ENCODE data around the gene ZNF385D.
"Not testable (repeated sequence)": the region's sequence is repeated elsewhere in the genome, so short reads cannot be mapped to it uniquely, and the experiment has no call there.

ZNF385D gene

GRCh38 chr3:21509731-21510470, 241.1 kb downstream of the ZNF385D start:
- no peaks in the 10 kb centered on the region for H3K36me3 ChIP-seq (ENCODE audit: control insufficient read depth, insufficient read depth, low read length, severe bottlenecking)
- H3K9ac ChIP-seq (ENCODE audit: low read length), result no peak overlapping the region
- no peaks in the 10 kb centered on the region for H3K27me3 ChIP-seq (replicated peaks; ENCODE audit: control insufficient read depth, insufficient read depth, low read length)
- no peaks in the 10 kb centered on the region for H3K9me3 ChIP-seq (ENCODE audit: control insufficient read depth, low read length)
- H3K4me1 ChIP-seq (ENCODE audit: control insufficient read depth, insufficient read depth, low read length), result no peaks in the 10 kb centered on the region
- DNase-seq (ENCODE audit: low read depth), result no peak
- no peak overlapping the region for H3K4me3 ChIP-seq (ENCODE audit: low read length)

GRCh38 chr3:21508246-21508645, 242.8 kb downstream of the ZNF385D start:
- no peaks in the 10 kb centered on the region for H3K9me3 ChIP-seq (ENCODE audit: control insufficient read depth, low read length)
- H3K27me3 ChIP-seq (replicated peaks; ENCODE audit: control insufficient read depth, insufficient read depth, low read length), result no peaks in the 10 kb centered on the region
- no peak for DNase-seq (ENCODE audit: low read depth)
- no peak overlapping the region for H3K9ac ChIP-seq (ENCODE audit: low read length)
- no peaks in the 10 kb centered on the region for H3K4me1 ChIP-seq (ENCODE audit: control insufficient read depth, insufficient read depth, low read length)
- no peaks in the 10 kb centered on the region for H3K36me3 ChIP-seq (ENCODE audit: control insufficient read depth, insufficient read depth, low read length, severe bottlenecking)
- no peak overlapping the region for H3K4me3 ChIP-seq (ENCODE audit: low read length)

- Histone ChIP-seq H3K9me3 (ENCODE audit: control insufficient read depth, low read length) (no peaks in the 10 kb centered on the region), H3K4me3 (ENCODE audit: low read length) (no peak overlapping the region), H3K4me1 (ENCODE audit: control insufficient read depth, insufficient read depth, low read length) (no peaks in the 10 kb centered on the region), H3K36me3 (ENCODE audit: control insufficient read depth, insufficient read depth, low read length, severe bottlenecking) (no peaks in the 10 kb centered on the region), H3K9ac (ENCODE audit: low read length) (no peak overlapping the region), H3K27me3 (replicated peaks; ENCODE audit: control insufficient read depth, insufficient read depth, low read length) (no peaks in the 10 kb centered on the region)
- DNase-seq (ENCODE audit: low read depth), result no peak
Observed at GRCh38 chr3:21505711-21506460, 245.1 kb downstream of the ZNF385D start.

- peak; percentile 5 for DNase-seq (ENCODE audit: low read depth)
- Histone ChIP-seq H3K27me3 (replicated peaks; ENCODE audit: control insufficient read depth, insufficient read depth, low read length) (no peaks in the 10 kb centered on the region), H3K9me3 (ENCODE audit: control insufficient read depth, low read length) (no peaks in the 10 kb centered on the region), H3K36me3 (ENCODE audit: control insufficient read depth, insufficient read depth, low read length, severe bottlenecking) (no peaks in the 10 kb centered on the region), H3K9ac (ENCODE audit: low read length) (no peak overlapping the region), H3K4me1 (ENCODE audit: control insufficient read depth, insufficient read depth, low read length) (no peaks in the 10 kb centered on the region), H3K4me3 (ENCODE audit: low read length) (no peak overlapping the region)
Observed at GRCh38 chr3:21502656-21503055, 248.4 kb downstream of the ZNF385D start.

GRCh38 chr3:21500834-21501233, 250.2 kb downstream of the ZNF385D start:
- no peaks in the 10 kb centered on the region for H3K36me3 ChIP-seq (ENCODE audit: control insufficient read depth, insufficient read depth, low read length, severe bottlenecking)
- H3K4me1 ChIP-seq (ENCODE audit: control insufficient read depth, insufficient read depth, low read length), result no peaks in the 10 kb centered on the region
- H3K4me3 ChIP-seq (ENCODE audit: low read length), result no peak overlapping the region
- no peaks in the 10 kb centered on the region for H3K27me3 ChIP-seq (replicated peaks; ENCODE audit: control insufficient read depth, insufficient read depth, low read length)
- DNase-seq (ENCODE audit: low read depth), result no peak
- H3K9me3 ChIP-seq (ENCODE audit: control insufficient read depth, low read length), result no peaks in the 10 kb centered on the region
- H3K9ac ChIP-seq (ENCODE audit: low read length), result no peak overlapping the region

- H3K9me3 ChIP-seq (ENCODE audit: control insufficient read depth, low read length); H3K9ac ChIP-seq (ENCODE audit: low read length); H3K27me3 ChIP-seq (replicated peaks; ENCODE audit: control insufficient read depth, insufficient read depth, low read length); DNase-seq (ENCODE audit: low read depth); H3K4me1 ChIP-seq (ENCODE audit: control insufficient read depth, insufficient read depth, low read length); H3K36me3 ChIP-seq (ENCODE audit: control insufficient read depth, insufficient read depth, low read length, severe bottlenecking); H3K4me3 ChIP-seq (ENCODE audit: low read length): not testable (repeated sequence)
Observed at GRCh38 chr3:21490671-21491070, 260.3 kb downstream of the ZNF385D start.

- Histone ChIP-seq H3K27me3 (replicated peaks; ENCODE audit: control insufficient read depth, insufficient read depth, low read length) (no peaks in the 10 kb centered on the region), H3K9me3 (ENCODE audit: control insufficient read depth, low read length) (no peaks in the 10 kb centered on the region), H3K4me3 (ENCODE audit: low read length) (no peak overlapping the region), H3K4me1 (ENCODE audit: control insufficient read depth, insufficient read depth, low read length) (no peaks in the 10 kb centered on the region), H3K9ac (ENCODE audit: low read length) (no peak overlapping the region), H3K36me3 (ENCODE audit: control insufficient read depth, insufficient read depth, low read length, severe bottlenecking) (no peaks in the 10 kb centered on the region)
- no peak for DNase-seq (ENCODE audit: low read depth)
Observed at GRCh38 chr3:21487520-21487919, 263.5 kb downstream of the ZNF385D start.

- DNase-seq (ENCODE audit: low read depth), result peak; percentile 21
- H3K9ac ChIP-seq (ENCODE audit: low read length); H3K27me3 ChIP-seq (replicated peaks; ENCODE audit: control insufficient read depth, insufficient read depth, low read length); H3K4me3 ChIP-seq (ENCODE audit: low read length); H3K9me3 ChIP-seq (ENCODE audit: control insufficient read depth, low read length); H3K4me1 ChIP-seq (ENCODE audit: control insufficient read depth, insufficient read depth, low read length); H3K36me3 ChIP-seq (ENCODE audit: control insufficient read depth, insufficient read depth, low read length, severe bottlenecking): not testable (repeated sequence)
Observed at GRCh38 chr3:21486024-21486935, 264.7 kb downstream of the ZNF385D start.

- Histone ChIP-seq H3K4me1 (ENCODE audit: control insufficient read depth, insufficient read depth, low read length) (no peaks in the 10 kb centered on the region), H3K27me3 (replicated peaks; ENCODE audit: control insufficient read depth, insufficient read depth, low read length) (no peaks in the 10 kb centered on the region), H3K4me3 (ENCODE audit: low read length) (no peak overlapping the region), H3K9me3 (ENCODE audit: control insufficient read depth, low read length) (no peaks in the 10 kb centered on the region), H3K9ac (ENCODE audit: low read length) (no peak overlapping the region), H3K36me3 (ENCODE audit: control insufficient read depth, insufficient read depth, low read length, severe bottlenecking) (no peaks in the 10 kb centered on the region)
- DNase-seq (ENCODE audit: low read depth), result no peak
Observed at GRCh38 chr3:21484828-21485144, 266.2 kb downstream of the ZNF385D start.

- Histone ChIP-seq H3K36me3 (ENCODE audit: control insufficient read depth, insufficient read depth, low read length, severe bottlenecking) (no peaks in the 10 kb centered on the region), H3K9me3 (ENCODE audit: control insufficient read depth, low read length) (no peaks in the 10 kb centered on the region), H3K9ac (ENCODE audit: low read length) (no peak overlapping the region), H3K4me3 (ENCODE audit: low read length) (no peak overlapping the region), H3K4me1 (ENCODE audit: control insufficient read depth, insufficient read depth, low read length) (no peaks in the 10 kb centered on the region), H3K27me3 (replicated peaks; ENCODE audit: control insufficient read depth, insufficient read depth, low read length) (no peaks in the 10 kb centered on the region)
- peak; percentile 88 for DNase-seq (ENCODE audit: low read depth)
Observed at GRCh38 chr3:21484057-21484827, 266.8 kb downstream of the ZNF385D start.
